OCI-LY3 (cell line): ENCODE measurements around the gene NDUFS2.
"Not testable (repeated sequence)": the region's sequence is repeated elsewhere in the genome, so short reads cannot be mapped to it uniquely, and the experiment has no call there.

Source experiments
- EZH2phosphoT487 ChIP-seq: fragments of 200-600 bp; shearing (Covaris generic); IDR thresholded peaks from 2 replicates; pipeline ENCODE4 v1.6.1; 2018; ENCODE audit warnings: antibody characterized with exemption, mixed run types, low read depth
- TF ChIP-seq, protein P1 (sequence below): fragments of 200-600, 300-600 bp; sonication (generic); IDR thresholded peaks from 2 replicates; pipeline ENCODE4 v1.5.1; 2014; ENCODE audit warnings: antibody characterized with exemption, low read length, low read depth

DNA sequence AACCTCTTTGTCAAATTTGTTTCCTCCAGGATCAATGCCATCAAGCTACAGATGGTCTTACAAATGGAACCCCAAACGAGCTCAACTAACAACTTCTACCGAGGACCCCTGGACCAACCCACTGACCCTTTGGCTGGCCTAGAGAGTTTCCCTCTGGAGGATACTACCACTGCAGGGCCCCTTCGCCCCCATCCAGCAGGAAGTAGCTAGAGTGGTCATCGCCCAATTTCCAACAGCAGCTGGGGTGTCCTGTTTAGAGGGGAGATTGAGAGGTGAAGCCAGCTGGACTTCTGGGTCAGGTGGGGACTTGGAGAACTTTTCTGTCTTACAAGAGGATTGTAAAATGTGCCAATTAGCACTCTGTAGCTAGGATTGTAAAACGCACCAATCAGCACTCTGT lies 54.9 kb downstream of the NDUFS2 start:
- TF ChIP-seq, protein P1, sequence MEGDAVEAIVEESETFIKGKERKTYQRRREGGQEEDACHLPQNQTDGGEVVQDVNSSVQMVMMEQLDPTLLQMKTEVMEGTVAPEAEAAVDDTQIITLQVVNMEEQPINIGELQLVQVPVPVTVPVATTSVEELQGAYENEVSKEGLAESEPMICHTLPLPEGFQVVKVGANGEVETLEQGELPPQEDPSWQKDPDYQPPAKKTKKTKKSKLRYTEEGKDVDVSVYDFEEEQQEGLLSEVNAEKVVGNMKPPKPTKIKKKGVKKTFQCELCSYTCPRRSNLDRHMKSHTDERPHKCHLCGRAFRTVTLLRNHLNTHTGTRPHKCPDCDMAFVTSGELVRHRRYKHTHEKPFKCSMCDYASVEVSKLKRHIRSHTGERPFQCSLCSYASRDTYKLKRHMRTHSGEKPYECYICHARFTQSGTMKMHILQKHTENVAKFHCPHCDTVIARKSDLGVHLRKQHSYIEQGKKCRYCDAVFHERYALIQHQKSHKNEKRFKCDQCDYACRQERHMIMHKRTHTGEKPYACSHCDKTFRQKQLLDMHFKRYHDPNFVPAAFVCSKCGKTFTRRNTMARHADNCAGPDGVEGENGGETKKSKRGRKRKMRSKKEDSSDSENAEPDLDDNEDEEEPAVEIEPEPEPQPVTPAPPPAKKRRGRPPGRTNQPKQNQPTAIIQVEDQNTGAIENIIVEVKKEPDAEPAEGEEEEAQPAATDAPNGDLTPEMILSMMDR: not testable (repeated sequence)
- not testable (repeated sequence) for TF ChIP-seq EZH2phosphoT487
